Measurements from ENCODE around the gene PLPPR1. TPM values are rescaled to one million over a fixed set of nuclear protein-coding genes. Genes with fewer than 3 reads are reported as not detected.

Gene PLPPR1
- total and polyA plus RNA-seq, 10 donors, result not detected

GRCh38 chr9:101220341-101220740, 191.8 kb downstream of the PLPPR1 start:
- no peaks in the 10 kb centered on the region for H3K27me3 ChIP-seq (replicated peaks in 1 of 7)
- no peaks in the 10 kb centered on the region for H3K4me1 ChIP-seq
- no peaks in the 10 kb centered on the region for H3K36me3 ChIP-seq
- TF ChIP-seq POLR2AphosphoS5 (IDR thresholded peaks at IDR 0.05), result no peak
- TF ChIP-seq CTCF (IDR thresholded peaks at IDR 0.05 in 8 of 11, conservative IDR thresholded peaks at IDR 0.05 in 3 of 11), result no peak
- no peak for TF ChIP-seq POLR2A (IDR thresholded peaks at IDR 0.05)
- no peak for DNase-seq
- H3K9me3 ChIP-seq, result no peaks in the 10 kb centered on the region
- H3K27ac ChIP-seq, result no peak overlapping the region
- intact Hi-C loops (cut with DNase I; ENCODE audit: low total_unique reads), result no loop called here
- no peak overlapping the region for H3K4me3 ChIP-seq

GRCh38 chr9:101225271-101225670, 196.7 kb downstream of the PLPPR1 start:
- DNase-seq, result no peak
- TF ChIP-seq POLR2AphosphoS5 (IDR thresholded peaks at IDR 0.05) (no peak), POLR2A (IDR thresholded peaks at IDR 0.05) (no peak), CTCF (IDR thresholded peaks at IDR 0.05 in 8 of 11, conservative IDR thresholded peaks at IDR 0.05 in 3 of 11) (no peak)
- H3K27me3 ChIP-seq (replicated peaks in 1 of 7), result no peaks in the 10 kb centered on the region
- no peaks in the 10 kb centered on the region for H3K36me3 ChIP-seq
- no peaks in the 10 kb centered on the region for H3K9me3 ChIP-seq
- intact Hi-C loops (cut with DNase I; ENCODE audit: low total_unique reads), result no loop called here
- WGBS, 5 donors, result 69 to 87% (median 79%) methylated on average over 4 of the region's 4 CpGs
- H3K4me3 ChIP-seq, result no peak overlapping the region
- no peaks in the 10 kb centered on the region for H3K4me1 ChIP-seq
- no peak overlapping the region for H3K27ac ChIP-seq

GRCh38 chr9:101226161-101226560, 197.6 kb downstream of the PLPPR1 start:
- Histone ChIP-seq H3K27me3 (replicated peaks in 1 of 7) (no peaks in the 10 kb centered on the region), H3K4me3 (no peak overlapping the region), H3K36me3 (no peaks in the 10 kb centered on the region), H3K9me3 (no peaks in the 10 kb centered on the region), H3K4me1 (no peaks in the 10 kb centered on the region), H3K27ac (no peak overlapping the region)
- TF ChIP-seq POLR2A (IDR thresholded peaks at IDR 0.05) (no peak), CTCF (IDR thresholded peaks at IDR 0.05 in 8 of 11, conservative IDR thresholded peaks at IDR 0.05 in 3 of 11) (no peak)
- DNase-seq, result no peak
- intact Hi-C loops (cut with DNase I; ENCODE audit: low total_unique reads), result no loop called here

- H3K36me3 ChIP-seq, result no peaks in the 10 kb centered on the region
- H3K9me3 ChIP-seq, result no peaks in the 10 kb centered on the region
- H3K4me1 ChIP-seq, result no peaks in the 10 kb centered on the region
- H3K4me3 ChIP-seq, result no peak overlapping the region
- no peak for TF ChIP-seq POLR2A (IDR thresholded peaks at IDR 0.05)
- TF ChIP-seq POLR2AphosphoS5 (IDR thresholded peaks at IDR 0.05), result no peak
- no peak for TF ChIP-seq CTCF (IDR thresholded peaks at IDR 0.05 in 8 of 11, conservative IDR thresholded peaks at IDR 0.05 in 3 of 11)
- 63 to 95% (median 68%) methylated on average over 3 of the region's 3 CpGs for WGBS, 5 donors
- intact Hi-C loops (cut with DNase I; ENCODE audit: low total_unique reads), result no loop called here
- no peaks in the 10 kb centered on the region for H3K27me3 ChIP-seq (replicated peaks in 1 of 7)
- no peak for DNase-seq
- no peak overlapping the region for H3K27ac ChIP-seq
These were observed 198.3 kb downstream of the PLPPR1 start for GRCh38 chr9:101226803-101227202.
